Bronchial epithelial cell (primary cell): Measurements from ENCODE around the gene LRRC8D. TPM values are rescaled to one million over a fixed set of nuclear protein-coding genes. Genes with fewer than 3 reads are reported as not detected.

Source experiments
- DNase-seq: peaks from one replicate; pipeline ENCODE4 v3.0.0-alpha.2; 2010; ENCODE audit warnings: low read depth
- FAIRE-seq: peaks from 2 replicates; lab custom pipeline; 2011; peaks lifted over from hg19 to GRCh38; lab: Jason Lieb, UNC
- H3K27me3 ChIP-seq: 2 replicates; pipeline ENCODE4 v1.5.1; 2011; ENCODE audit warnings: low read length; ENCODE audit not compliant: control insufficient read depth, insufficient read depth
- H3K36me3 ChIP-seq: 2 replicates; pipeline ENCODE4 v1.5.1; 2011; ENCODE audit warnings: low read length; ENCODE audit not compliant: control insufficient read depth, insufficient read depth
- H3K4me3 ChIP-seq: 2 replicates; pipeline ENCODE4 v1.5.1; 2011; ENCODE audit warnings: mild to moderate bottlenecking, low read depth, low read length, control low read depth
- CTCF ChIP-seq: IDR thresholded peaks from 2 replicates; pipeline ENCODE4 v1.5.1; 2011; ENCODE audit warnings: mild to moderate bottlenecking, moderate library complexity, low read length, control low read depth, inconsistent platforms; ENCODE audit not compliant: insufficient read depth, severe bottlenecking
- total RNA-seq: library from RNA; depleted of rRNA; stranded (reverse); fragments of >200 nt; gene quantifications from 2 replicates; pipeline ENCODE4 v1.2.1, GENCODE V29; 2014

The LRRC8D gene
- total RNA-seq, 1 donor from 2014 or later: 35.8 TPM

GRCh38 chr1:89809556-89809955 is 11.3 kb upstream of the LRRC8D start:
- no peak for TF ChIP-seq CTCF
- Histone ChIP-seq H3K36me3 (no peaks in the 10 kb centered on the region), H3K4me3 (no peak overlapping the region), H3K27me3 (no peaks in the 10 kb centered on the region)
- peak; percentile 21 for DNase-seq
- FAIRE-seq: no peak

- H3K36me3 ChIP-seq: no peaks in the 10 kb centered on the region
- no peaks in the 10 kb centered on the region for H3K27me3 ChIP-seq
- no peak for TF ChIP-seq CTCF
- H3K4me3 ChIP-seq: no peak overlapping the region
- FAIRE-seq (no peak), DNase-seq (no peak)
Observed at GRCh38 chr1:89810302-89810701, 10.5 kb upstream of the LRRC8D start.

- FAIRE-seq (no peak), DNase-seq (peak; percentile 38)
- Histone ChIP-seq H3K27me3 (no peaks in the 10 kb centered on the region), H3K4me3 (no peak overlapping the region), H3K36me3 (no peaks in the 10 kb centered on the region)
- no peak for TF ChIP-seq CTCF
Observed at GRCh38 chr1:89810880-89811279, 10.0 kb upstream of the LRRC8D start.

GRCh38 chr1:89812992-89813391 is 7.8 kb upstream of the LRRC8D start:
- H3K36me3 ChIP-seq: no peaks in the 10 kb centered on the region
- no peak overlapping the region for H3K4me3 ChIP-seq
- H3K27me3 ChIP-seq: no peaks in the 10 kb centered on the region
- TF ChIP-seq CTCF: no peak
- DNase-seq (no peak), FAIRE-seq (no peak)

- DNase-seq (no peak), FAIRE-seq (no peak)
- Histone ChIP-seq H3K36me3 (no peaks in the 10 kb centered on the region), H3K27me3 (no peaks in the 10 kb centered on the region), H3K4me3 (no peak overlapping the region)
- no peak for TF ChIP-seq CTCF
Observed at GRCh38 chr1:89815040-89815439, 5.8 kb upstream of the LRRC8D start.

GRCh38 chr1:89815611-89816010 is 5.2 kb upstream of the LRRC8D start:
- DNase-seq: no peak
- FAIRE-seq: no peak

More at GRCh38 chr1:89815611-89816010, 5.2 kb upstream of the LRRC8D start:
- H3K27me3 ChIP-seq: no peaks in the 10 kb centered on the region
- H3K4me3 ChIP-seq: no peak overlapping the region
- TF ChIP-seq CTCF: no peak
- H3K36me3 ChIP-seq: no peaks in the 10 kb centered on the region
